HepG2 (cell line): Measurements from ENCODE around the gene JAKMIP3. TPM values are rescaled to one million over a fixed set of nuclear protein-coding genes. Genes with fewer than 3 reads are reported as not detected.
A peak's percentile ranks its signal among the peaks of the same experiment; 100 is the strongest.

ENCODE experiments used
- CBX2 ChIP-seq, 2 experiments: fragments of 200-600 bp in 1 of 2; sonication (generic); formaldehyde crosslinking in 1 of 2; IDR thresholded peaks; 2 replicates each; pipeline versions ENCODE4 v1.7.0 to v1.8.1; 2018 to 2022; ENCODE audit warnings: low read depth in 2 of 2, low read length in 1 of 2, mild to moderate bottlenecking in 1 of 2, missing genetic modification reagents in 1 of 2
- HNF1B ChIP-seq: sonication (generic); formaldehyde crosslinking; IDR thresholded peaks from 2 replicates; pipeline ENCODE4 v1.5.1; 2020; ENCODE audit warnings: mild to moderate bottlenecking, moderate library complexity, missing genetic modification reagents
- KAT7 ChIP-seq: IDR thresholded peaks from 2 replicates; pipeline ENCODE4 v1.6.1; 2018; ENCODE audit warnings: borderline replicate concordance, missing compliant biosample characterization
- MED1 ChIP-seq: sonication (generic); formaldehyde crosslinking; IDR thresholded peaks from 2 replicates; pipeline ENCODE4 v1.4.0; 2020; ENCODE audit warnings: missing genetic modification reagents
- MXD1 ChIP-seq: sonication (generic); formaldehyde crosslinking; IDR thresholded peaks from 2 replicates; pipeline ENCODE4 v1.4.0; 2020; ENCODE audit warnings: mild to moderate bottlenecking, missing genetic modification reagents
- MYC ChIP-seq: sonication (generic); formaldehyde crosslinking; IDR thresholded peaks from 2 replicates; pipeline ENCODE4 v1.9.0; 2021; ENCODE audit warnings: missing genetic modification reagents, borderline replicate concordance
- SMAD3 ChIP-seq: sonication (generic); formaldehyde crosslinking; IDR thresholded peaks from 2 replicates; pipeline ENCODE4 v1.4.0; 2020; ENCODE audit warnings: missing genetic modification reagents
- SMC3 ChIP-seq: IDR thresholded peaks from 2 replicates; pipeline ENCODE4 v1.6.1; 2011; ENCODE audit warnings: low read length, improper control_type of control experiment
- TFE3 ChIP-seq: IDR thresholded peaks from 2 replicates; pipeline ENCODE4 v1.6.1; 2016
- TSC22D2 ChIP-seq: sonication (generic); formaldehyde crosslinking; IDR thresholded peaks from 2 replicates; pipeline ENCODE4 v1.5.1; 2020; ENCODE audit warnings: missing genetic modification reagents, mild to moderate bottlenecking, borderline replicate concordance
- YY1 ChIP-seq: IDR thresholded peaks from 2 replicates; pipeline ENCODE4 v1.6.1; 2011; ENCODE audit warnings: low read length, low read depth, moderate library complexity, mild to moderate bottlenecking; ENCODE audit not compliant: insufficient read depth, insufficient replicate concordance
- ZNF234 ChIP-seq: sonication (generic); formaldehyde crosslinking; conservative IDR thresholded peaks from 2 replicates; pipeline ENCODE4 v1.5.1; 2020; ENCODE audit warnings: mild to moderate bottlenecking, missing genetic modification reagents
- ZNF263 ChIP-seq: sonication (generic); formaldehyde crosslinking; IDR thresholded peaks from 2 replicates; pipeline ENCODE4 v1.4.0; 2020; ENCODE audit warnings: missing genetic modification reagents
- ZNF577 ChIP-seq: sonication (generic); formaldehyde crosslinking; IDR thresholded peaks from 2 replicates; pipeline ENCODE4 v1.4.0; 2020; ENCODE audit warnings: mild to moderate bottlenecking, low read depth, missing genetic modification reagents, borderline replicate concordance
- ZNF691 ChIP-seq: sonication (generic); formaldehyde crosslinking; IDR thresholded peaks from 2 replicates; pipeline ENCODE4 v1.4.0; 2020; ENCODE audit warnings: missing genetic modification reagents, low read depth, mild to moderate bottlenecking, borderline replicate concordance
- ZNF776 ChIP-seq: sonication (generic); formaldehyde crosslinking; IDR thresholded peaks from 2 replicates; pipeline ENCODE4 v1.4.0; 2020; ENCODE audit warnings: mild to moderate bottlenecking, missing genetic modification reagents
- ZSCAN20 ChIP-seq: sonication (generic); formaldehyde crosslinking; IDR thresholded peaks from 2 replicates; pipeline ENCODE4 v1.4.0; 2020; ENCODE audit warnings: missing genetic modification reagents, mild to moderate bottlenecking, borderline replicate concordance
- polyA plus RNA-seq, 8 experiments: library from polyadenylated mRNA; depleted of rRNA in 3 of 8; stranded (reverse) in 7 of 8; unstranded in 1 of 8; fragments of >200 nt; fragmentation: Illumina TruSeq in 4 of 8; extraction: Trizol in 4 of 8; gene quantifications; 2 replicates each; pipeline versions ENCODE4 v1.2.1 to v1.2.3, GENCODE V29; 2011 to 2016; ENCODE audit warnings: low read depth in 4 of 8, missing spikeins in 1 of 8, mixed read lengths in 1 of 8; ENCODE audit not compliant: insufficient read depth in 1 of 8
- total RNA-seq, 5 experiments: library from RNA; depleted of rRNA; stranded (reverse); fragments of >200 nt; fragmentation: Illumina TruSeq; extraction: Trizol; gene quantifications; 2 replicates each; pipeline ENCODE4 v1.2.3, GENCODE V29; 2016; ENCODE audit warnings: low read depth in 1 of 5
- TF ChIP-seq, protein P1 (sequence below): IDR thresholded peaks from 2 replicates; pipeline ENCODE4 v1.6.1; 2016; ENCODE audit warnings: missing biosample characterization, missing genetic modification reagents, low read depth
- TF ChIP-seq, protein P2 (sequence below): sonication (generic); formaldehyde crosslinking; IDR thresholded peaks from 2 replicates; pipeline ENCODE4 v1.4.0; 2020; ENCODE audit warnings: missing genetic modification reagents, borderline replicate concordance

The JAKMIP3 gene
- total and polyA plus RNA-seq, 2 of the 13 experiments (the other 11 are each of a cell fraction or from before 2014, with no cell fraction given): 0.03 to 0.11 TPM

DNA sequence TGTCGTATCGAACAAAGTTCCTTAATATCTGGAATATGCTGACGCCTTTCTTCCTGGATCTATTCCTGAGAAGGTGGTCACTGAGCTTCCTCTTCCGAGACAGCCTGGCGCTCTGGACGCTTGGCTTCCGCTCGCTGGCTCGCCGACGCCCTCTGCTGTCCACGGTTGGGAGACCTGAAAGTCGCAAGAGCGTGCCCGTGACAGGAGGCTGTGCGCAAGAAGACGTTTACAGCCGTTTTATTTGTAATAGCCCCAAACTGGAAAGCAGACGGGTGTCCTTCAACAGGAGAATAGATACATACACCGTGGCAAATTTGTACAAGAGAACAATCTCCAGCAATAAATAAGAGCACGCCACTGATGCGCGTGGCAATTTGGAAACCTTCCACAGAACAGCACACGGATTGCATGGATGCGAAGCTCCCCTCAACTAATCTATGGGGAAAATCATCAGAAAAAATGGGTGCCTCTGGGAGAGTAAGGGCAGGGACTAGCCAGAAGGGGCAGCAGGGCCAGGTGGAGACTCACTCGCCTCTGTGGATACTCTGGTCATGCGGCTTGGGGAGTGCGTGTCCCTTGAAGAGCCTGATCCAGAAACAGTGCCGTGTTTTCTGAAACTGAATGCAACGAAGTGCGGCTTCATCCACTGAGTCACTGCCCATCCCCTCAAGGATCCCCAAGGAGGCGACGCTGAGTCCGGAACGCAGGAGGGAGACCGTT, 42.5 kb upstream of the JAKMIP3 start (continued):
- TF ChIP-seq MXD1 (CRISPR knock-in tag) (0 out of 2 replicates have a peak, but pooled peaks have one; percentile 27), SMAD3 (CRISPR knock-in tag) (0 out of 2 replicates have a peak, but pooled peaks have one; percentile 24), ZNF234 (no peak), TFE3 (CRISPR knock-in tag) (peak; percentile 35; the same call in 1 of the 2 replicates), ZNF577 (CRISPR knock-in tag) (no peak), KAT7 (0 out of 2 replicates have a peak, but pooled peaks have one; percentile 71), ZNF263 (CRISPR knock-in tag) (no peak), ZNF776 (CRISPR knock-in tag) (no peak), TSC22D2 (CRISPR knock-in tag) (no peak), CBX2 (IDR thresholded peaks at IDR 0.05; ENCODE audit: low read depth, low read length) (no peak), CBX2 (CRISPR knock-in tag; IDR thresholded peaks at IDR 0.05; ENCODE audit: low read depth) (peak; percentile 68; the same call in 1 of the 2 replicates), MYC (peak; percentile 39; the same call in 1 of the 2 replicates), SMC3 (peak; percentile 37), ZSCAN20 (CRISPR knock-in tag) (no peak), YY1 (peak; percentile 19), HNF1B (CRISPR knock-in tag) (peak; percentile 42; the same call in 1 of the 2 replicates), ZNF691 (CRISPR knock-in tag) (peak; percentile 59; the same call in 1 of the 2 replicates), MED1 (CRISPR knock-in tag) (peak; percentile 36; the same call in 1 of the 2 replicates)
- TF ChIP-seq, protein P1, sequence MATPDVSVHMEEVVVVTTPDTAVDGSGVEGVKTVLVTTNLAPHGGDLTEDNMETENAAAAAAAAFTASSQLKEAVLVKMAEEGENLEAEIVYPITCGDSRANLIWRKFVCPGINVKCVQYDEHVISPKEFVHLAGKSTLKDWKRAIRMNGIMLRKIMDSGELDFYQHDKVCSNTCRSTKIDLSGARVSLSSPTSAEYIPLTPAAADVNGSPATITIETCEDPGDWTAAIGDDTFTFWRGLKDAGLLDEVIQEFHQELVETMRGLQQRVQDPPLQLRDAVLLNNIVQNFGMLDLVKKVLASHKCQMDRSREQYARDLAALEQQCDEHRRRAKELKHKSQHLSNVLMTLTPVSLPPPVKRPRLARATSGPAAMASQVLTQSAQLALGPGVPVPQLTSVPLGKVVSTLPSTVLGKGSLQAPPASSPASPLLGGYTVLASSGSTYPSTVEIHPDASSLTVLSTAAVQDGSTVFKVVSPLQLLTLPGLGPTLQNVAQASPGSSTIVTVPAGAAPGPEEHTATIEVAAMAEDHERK (CRISPR knock-in tag): no peak
- TF ChIP-seq, protein P2, sequence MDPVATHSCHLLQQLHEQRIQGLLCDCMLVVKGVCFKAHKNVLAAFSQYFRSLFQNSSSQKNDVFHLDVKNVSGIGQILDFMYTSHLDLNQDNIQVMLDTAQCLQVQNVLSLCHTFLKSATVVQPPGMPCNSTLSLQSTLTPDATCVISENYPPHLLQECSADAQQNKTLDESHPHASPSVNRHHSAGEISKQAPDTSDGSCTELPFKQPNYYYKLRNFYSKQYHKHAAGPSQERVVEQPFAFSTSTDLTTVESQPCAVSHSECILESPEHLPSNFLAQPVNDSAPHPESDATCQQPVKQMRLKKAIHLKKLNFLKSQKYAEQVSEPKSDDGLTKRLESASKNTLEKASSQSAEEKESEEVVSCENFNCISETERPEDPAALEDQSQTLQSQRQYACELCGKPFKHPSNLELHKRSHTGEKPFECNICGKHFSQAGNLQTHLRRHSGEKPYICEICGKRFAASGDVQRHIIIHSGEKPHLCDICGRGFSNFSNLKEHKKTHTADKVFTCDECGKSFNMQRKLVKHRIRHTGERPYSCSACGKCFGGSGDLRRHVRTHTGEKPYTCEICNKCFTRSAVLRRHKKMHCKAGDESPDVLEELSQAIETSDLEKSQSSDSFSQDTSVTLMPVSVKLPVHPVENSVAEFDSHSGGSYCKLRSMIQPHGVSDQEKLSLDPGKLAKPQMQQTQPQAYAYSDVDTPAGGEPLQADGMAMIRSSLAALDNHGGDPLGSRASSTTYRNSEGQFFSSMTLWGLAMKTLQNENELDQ (CRISPR knock-in tag): no peak
